Activated CD8-positive, alpha-beta memory T cell treated with anti-CD3 and anti-CD28 coated beads, Interleukin-2, amount 10 ng/mL, durations not matched to agents 7 days and 5 days (primary cell): ENCODE data around the gene VEGFC. TPM values are rescaled to one million over a fixed set of nuclear protein-coding genes. Genes with fewer than 3 reads are reported as not detected.

Source experiments
- ATAC-seq: fragments of 150-1000 bp; cut with Tn5 transposase; one replicate; pipeline ENCODE4 v1.10.0; 2021; ENCODE audit warnings: moderate library complexity
- CTCF ChIA-PET: fragments of 350-600 bp; sonication (Branson Sonifier 250); formaldehyde crosslinking; loops from one replicate; lab custom pipeline; 2021; ENCODE audit warnings: antibody characterized with exemption; lab: Charles Lee
- DNase-seq: peaks from one replicate; pipeline ENCODE4 v3.0.0-alpha.2; 2020
- H3K27ac Mint-ChIP-seq: one replicate; pipeline ENCODE4 v1.8.0; 2021; ENCODE audit warnings: mild to moderate bottlenecking, mixed read lengths
- H3K27me3 Mint-ChIP-seq: one replicate; pipeline ENCODE4 v1.8.0; 2021; ENCODE audit warnings: mixed read lengths
- H3K36me3 Mint-ChIP-seq: one replicate; pipeline ENCODE4 v1.8.0; 2021; ENCODE audit warnings: mild to moderate bottlenecking, mixed read lengths
- H3K4me1 Mint-ChIP-seq: one replicate; pipeline ENCODE4 v1.8.0; 2021; ENCODE audit warnings: mixed read lengths
- H3K4me3 Mint-ChIP-seq: one replicate; pipeline ENCODE4 v1.8.0; 2021; ENCODE audit warnings: mild to moderate bottlenecking, moderate library complexity, mixed read lengths
- H3K9me3 Mint-ChIP-seq: one replicate; pipeline ENCODE4 v1.8.0; 2022; ENCODE audit warnings: low read depth, mixed read lengths
- total RNA-seq, 2 experiments: library from RNA; stranded (reverse); gene quantifications; one replicate each; pipeline ENCODE4 v1.2.3, GENCODE V29; 2021

The VEGFC gene
- total RNA-seq, 2 experiments from 2014 or later, result not detected

- CTCF ChIA-PET, result no interaction called here
- Mint-ChIP-seq H3K36me3 (no peaks in the 10 kb centered on the region), H3K4me1 (no peaks in the 10 kb centered on the region), H3K4me3 (no peak overlapping the region), H3K27me3 (no peaks in the 10 kb centered on the region), H3K9me3 (no peaks in the 10 kb centered on the region), H3K27ac (no peak overlapping the region)
- ATAC-seq, result no peak
- DNase-seq, result no peak
Measured at GRCh38 chr4:176635372-176636261, 157.1 kb downstream of the VEGFC start.
